Stimulated activated CD8-positive, alpha-beta memory T cell treated with anti-CD3 and anti-CD28 coated beads, Interleukin-4, amount 100 ng/mL, for 4 hours (primary cell): ENCODE data around the gene VPS51.
"Not testable (repeated sequence)": the region's sequence is repeated elsewhere in the genome, so short reads cannot be mapped to it uniquely, and the experiment has no call there.

ENCODE experiments used
- DNase-seq, 2 donors: peaks; one replicate each; pipeline ENCODE4 v3.0.0-alpha.2; 2020; ENCODE audit warnings: low read depth in 2 of 2, low spot score in 1 of 2

The VPS51 gene

GRCh38 chr11:65132988-65133700 is 37.1 kb downstream of the VPS51 start:
- no peak for DNase-seq

GRCh38 chr11:65133724-65134123 is 37.7 kb downstream of the VPS51 start:
- DNase-seq, result no peak

- peak; percentile 82 to 86 for DNase-seq
These were observed 38.4 kb downstream of the VPS51 start, which contains the start of gene SYVN1 for GRCh38 chr11:65134240-65134951. Gene SYVN1, minus strand, starts transcription at chr11:65134519. Its CDS starts 918 bp downstream, at chr11:65133601.

DNA sequence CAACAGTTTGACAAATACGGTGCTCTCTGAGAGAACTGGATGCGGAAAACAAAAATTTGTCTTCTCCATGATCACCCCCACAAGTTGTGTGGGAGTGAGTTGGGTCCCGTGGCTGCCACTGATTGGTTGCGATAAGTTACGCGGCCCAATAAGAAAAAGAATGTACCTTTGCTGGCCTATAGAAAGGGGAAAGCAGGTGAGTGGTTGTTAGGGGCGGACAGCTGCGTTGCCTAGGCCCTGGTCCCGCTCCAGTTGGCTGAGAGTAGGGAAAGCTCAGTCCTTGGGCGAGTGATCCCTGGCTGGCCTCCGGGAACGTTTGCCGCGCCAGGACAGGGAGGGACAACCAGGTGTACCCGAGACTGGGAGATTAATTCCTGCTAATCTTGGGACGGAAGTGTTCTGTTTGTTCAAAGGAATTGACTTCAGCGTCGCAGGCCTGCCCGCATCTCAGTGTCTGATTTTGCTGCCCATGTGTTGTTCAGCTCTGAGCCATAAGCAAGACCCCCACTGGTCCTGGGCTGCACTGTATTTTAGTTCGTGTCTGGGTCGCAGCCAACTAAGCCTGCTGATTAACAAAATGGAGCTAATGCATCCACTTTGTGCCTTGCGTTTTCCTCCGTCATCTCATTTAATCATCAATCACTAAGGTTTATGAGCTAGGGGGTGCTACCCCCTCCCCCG is 39.1 kb downstream of the VPS51 start:
- DNase-seq, result peak; percentile 52 to 71

DNA sequence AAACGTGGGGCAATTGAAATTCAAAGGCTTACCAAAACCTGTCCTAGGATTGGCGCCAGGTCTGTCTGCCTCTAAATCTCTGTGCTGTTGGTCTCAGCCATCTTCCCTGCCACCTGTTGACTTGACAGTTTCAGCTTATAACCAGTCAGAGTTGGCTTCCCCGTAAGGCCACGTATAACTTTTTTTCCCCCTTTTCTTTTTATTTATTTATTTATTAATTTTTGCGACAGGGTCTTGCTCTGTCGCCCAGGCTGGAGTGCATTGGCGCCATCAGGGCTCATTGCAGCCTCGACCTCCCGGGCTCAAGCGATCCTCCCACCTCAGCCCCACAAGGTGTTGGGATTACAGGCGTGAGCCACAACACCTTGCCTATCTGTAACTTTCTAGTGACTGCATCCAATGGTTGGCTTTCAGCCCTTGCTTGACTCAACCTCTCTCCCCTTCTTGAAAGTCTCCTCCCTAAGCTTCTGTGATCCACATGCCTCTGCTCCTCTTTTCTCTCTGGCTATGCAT is 39.7 kb downstream of the VPS51 start:
- no peak for DNase-seq

GRCh38 chr11:65136515-65137096 is 40.6 kb downstream of the VPS51 start:
- no peak for DNase-seq

DNA sequence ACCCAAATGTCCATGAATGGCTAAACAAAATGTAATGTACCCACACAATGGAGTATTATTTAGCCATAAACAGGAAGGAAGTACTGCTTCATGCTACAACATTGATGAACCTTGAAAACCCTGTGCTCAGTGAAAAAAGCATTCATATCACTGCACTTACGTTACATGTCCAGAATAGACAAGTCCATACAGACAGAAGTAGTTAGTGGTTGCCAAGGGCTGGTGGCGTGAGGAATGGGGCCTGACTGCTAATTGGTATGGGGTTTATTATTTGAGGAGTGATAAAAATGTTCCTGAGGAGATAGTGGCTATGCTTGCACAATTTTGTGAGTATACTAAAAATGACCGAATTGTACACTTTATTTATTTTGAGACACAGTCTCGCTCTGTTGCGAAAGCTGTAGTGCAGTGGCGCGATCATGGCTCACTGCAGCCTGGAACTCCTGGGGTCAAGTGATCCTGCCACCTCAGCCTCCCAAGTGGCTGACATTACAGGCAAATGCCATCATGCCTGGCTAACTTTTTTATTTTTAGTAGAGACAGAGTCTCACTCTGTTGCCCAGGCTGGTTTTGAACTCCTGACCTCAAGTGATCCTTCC is 46.0 kb downstream of the VPS51 start:
- DNase-seq, result no peak

- DNase-seq, result no peak
These were observed 51.5 kb downstream of the VPS51 start for GRCh38 chr11:65147352-65148075.

DNA sequence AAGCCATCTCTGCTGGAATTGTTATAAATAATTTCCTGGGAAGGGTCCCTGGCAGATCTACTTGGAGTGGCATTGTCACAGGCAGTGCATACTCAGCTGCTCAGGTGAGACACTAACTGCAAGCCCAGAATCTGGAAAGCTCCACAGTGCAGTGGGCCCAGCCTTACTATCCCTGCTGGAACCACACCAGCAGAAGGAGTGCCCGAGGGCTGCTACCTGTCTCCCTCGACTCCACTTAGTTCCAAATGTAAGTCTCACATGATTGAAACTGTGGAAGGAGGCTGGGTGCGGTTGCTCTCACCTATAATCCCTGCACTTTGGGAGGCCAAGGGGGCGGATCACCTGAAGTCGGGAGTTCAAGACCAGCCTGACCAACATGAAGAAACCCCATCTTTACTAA is 52.6 kb downstream of the VPS51 start:
- no peak for DNase-seq

DNA sequence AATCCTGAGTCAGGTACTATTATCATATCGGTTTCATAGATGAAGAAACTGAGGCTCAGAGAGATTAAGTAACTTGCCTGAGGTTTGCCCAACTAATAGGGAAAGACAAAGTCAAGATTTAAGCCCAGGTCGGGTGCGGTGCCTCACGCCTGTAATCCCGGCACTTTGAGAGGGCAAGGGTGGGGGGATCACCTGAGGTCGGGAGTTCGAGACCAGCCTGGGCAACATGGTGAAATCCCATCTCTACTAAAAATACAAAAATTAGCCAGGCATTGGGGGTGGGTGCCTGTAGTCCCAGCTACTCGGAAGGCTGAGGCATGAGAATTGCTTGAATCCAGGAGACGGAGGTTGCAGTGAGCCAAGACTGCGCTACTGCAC is 54.1 kb downstream of the VPS51 start:
- DNase-seq, result not testable (repeated sequence)

DNA sequence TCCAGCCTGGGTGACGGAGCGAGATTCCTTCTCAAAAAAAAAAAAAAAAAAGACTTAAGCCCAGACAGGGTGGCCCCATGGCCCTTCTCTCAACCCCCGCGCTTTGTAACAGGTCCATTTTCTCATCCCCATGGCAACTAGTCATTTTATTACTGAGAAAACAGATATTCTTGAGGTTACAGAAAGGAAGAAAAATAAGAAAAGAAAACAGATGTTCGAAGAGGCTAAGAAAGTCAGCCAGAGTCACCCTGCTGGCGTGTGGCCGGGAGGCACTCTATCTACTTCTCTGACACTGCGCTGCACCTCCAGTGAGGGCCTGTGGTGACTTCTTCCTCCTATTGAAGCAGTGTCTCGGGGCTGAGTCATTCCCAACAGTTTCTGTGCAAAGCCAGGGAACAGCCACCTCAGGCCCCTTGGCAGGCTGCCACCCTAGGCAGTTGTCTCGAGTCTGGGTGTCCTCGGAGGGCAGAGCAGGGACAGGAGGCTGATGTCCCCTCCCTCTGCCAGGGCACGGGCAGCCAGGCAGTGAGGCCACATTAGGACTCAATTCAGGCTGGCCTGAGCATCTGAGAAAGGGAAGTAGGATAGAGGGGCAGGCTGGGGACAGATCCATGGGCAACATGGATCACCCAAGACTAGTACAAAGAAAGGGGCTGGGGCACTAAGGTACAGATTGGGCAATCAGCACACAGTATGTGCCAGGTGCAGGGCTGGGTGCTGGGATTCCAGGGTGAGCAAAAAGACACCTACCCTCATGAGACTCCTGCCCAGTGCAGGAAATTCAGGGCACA is 54.7 kb downstream of the VPS51 start:
- DNase-seq, result no peak

GRCh38 chr11:65151331-65151899 is 55.4 kb downstream of the VPS51 start:
- no peak for DNase-seq

DNA sequence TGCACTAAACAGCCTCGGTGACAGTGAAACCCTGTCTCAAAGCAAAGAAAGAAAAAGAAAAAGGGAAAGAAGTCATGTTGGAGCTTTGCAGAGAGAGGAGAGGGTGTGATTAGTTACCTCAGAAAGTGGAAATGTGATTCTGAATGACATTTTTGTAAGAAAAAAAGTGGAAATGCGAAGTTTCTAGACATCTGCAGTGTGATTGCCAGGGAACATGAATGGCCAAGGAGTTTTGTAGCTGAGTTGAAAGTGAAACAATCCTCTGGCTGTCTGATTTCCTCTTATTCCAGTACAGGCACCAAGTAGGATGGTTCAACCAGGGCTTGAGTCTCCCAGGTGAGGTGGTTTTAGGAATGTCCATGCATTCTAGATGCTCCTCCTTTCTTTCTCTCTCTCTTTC is 56.1 kb downstream of the VPS51 start:
- DNase-seq, result no peak

DNA sequence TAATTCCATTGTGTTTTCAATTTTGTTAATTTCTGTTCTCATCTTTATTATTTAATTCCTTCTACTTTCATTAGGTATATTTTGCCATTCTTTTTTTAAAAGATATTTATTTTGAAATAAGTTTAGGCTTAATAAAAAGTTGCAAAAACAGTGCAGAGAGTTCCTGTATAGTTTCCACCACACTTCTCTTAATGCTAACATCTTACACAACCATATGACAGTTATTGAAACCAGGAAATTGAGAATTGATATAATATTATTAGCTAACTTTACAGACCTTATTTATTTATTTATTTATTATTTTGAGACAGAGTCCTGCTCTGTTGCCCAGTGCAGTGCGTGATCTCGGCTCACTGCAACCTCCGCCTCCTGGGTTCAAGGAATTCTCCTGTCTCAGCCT is 60.2 kb downstream of the VPS51 start:
- DNase-seq, result no peak

DNA sequence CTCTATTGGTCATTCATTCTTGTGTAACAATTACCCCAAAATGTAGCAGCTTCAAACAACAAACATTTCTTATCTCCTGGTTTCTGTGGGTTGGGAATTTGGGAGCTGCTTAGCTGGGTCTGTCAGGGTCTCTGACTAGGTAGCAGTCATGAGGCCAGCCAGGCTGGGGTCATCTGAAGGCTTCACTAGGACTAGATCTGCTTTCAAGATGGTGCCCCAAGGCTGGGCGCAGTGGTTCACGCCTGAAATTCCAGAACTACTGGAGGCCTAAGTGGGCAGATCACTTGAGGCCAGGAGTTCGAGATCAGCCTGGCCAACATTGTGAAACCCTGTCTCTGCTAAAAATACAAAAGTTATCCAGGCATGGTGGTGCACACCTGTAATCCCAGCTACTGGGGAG is 60.9 kb downstream of the VPS51 start:
- DNase-seq, result no peak

DNA sequence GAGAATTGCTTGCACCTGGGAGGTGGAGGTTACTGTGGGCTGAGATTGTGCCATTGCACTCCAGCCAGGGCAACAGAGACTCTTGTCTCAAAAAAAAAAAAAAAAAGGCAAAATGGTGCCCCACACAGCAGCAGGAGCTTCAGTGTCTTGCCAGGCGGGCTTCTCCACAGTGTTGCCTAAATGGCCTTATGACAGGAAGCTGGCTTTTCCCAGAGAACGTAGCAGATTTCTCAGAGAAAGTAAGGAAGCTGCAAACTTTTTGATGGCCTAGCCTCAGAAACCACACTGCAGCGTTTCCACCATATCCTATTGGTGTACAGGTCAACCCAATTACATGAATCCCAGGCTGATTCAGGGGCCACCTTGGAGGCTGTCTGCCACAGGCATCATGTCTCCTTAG is 61.3 kb downstream of the VPS51 start:
- no peak for DNase-seq

DNA sequence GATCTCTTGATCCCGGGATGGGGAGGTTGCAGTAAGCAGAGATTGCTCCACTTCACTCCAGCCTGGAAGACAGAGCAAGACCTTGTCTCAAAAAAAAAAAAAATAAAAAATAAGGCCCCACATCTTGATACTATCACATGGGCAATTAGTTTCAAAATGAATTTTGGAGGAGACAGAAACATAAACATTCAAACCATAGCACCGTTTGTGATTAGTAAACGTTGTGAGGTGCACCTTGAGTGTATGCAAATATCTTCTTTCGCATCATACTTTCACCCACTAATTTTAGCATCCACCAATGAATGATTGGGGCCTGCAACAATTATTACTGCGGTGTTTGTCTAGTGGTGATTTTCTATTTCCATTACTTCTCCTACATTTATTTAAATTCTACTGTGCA is 63.0 kb downstream of the VPS51 start:
- DNase-seq, result no peak

DNA sequence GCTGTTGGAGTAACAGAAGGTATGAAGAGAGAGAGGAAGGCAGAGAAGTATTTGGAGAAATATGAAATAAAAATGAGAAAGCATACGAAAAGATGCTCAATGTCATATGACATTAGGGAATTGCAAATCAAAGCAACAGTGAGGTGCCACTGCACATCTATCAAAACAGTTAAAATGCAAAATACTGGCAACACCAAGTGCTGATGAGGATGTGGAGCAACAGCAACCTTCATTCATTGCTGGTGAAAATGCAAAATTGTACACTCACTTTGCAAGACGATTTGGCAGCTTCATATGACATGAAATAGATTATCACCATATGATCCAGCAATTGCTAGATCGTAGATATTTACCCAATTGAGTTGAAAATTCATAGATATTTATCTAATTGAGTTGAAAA is 64.6 kb downstream of the VPS51 start:
- no peak for DNase-seq
